ENCODE results near the gene MLXIP. TPM values are rescaled to one million over a fixed set of nuclear protein-coding genes. Genes with fewer than 3 reads are reported as not detected.

Gene MLXIP
- total and polyA plus RNA-seq, 2 of the 4 experiments (the other 2 are of a cell fraction) = 2.7 to 10.8 TPM

- TF ChIP-seq MXI1 (IDR thresholded peaks at IDR 0.05; ENCODE audit: borderline replicate concordance, low read depth, low read length) = no peak
- TF ChIP-seq MAFK (IDR thresholded peaks at IDR 0.05; ENCODE audit: low read depth, low read length) = no peak
- TF ChIP-seq NFE2L2 (IDR thresholded peaks at IDR 0.05; ENCODE audit: low read depth, low read length) = no peak
- no peak for TF ChIP-seq CHD1 (IDR thresholded peaks at IDR 0.05; ENCODE audit: low read depth, low read length)
- no peak for TF ChIP-seq CEBPB (IDR thresholded peaks at IDR 0.05; ENCODE audit: low read depth, low read length)
- no peak for TF ChIP-seq ELK1 (IDR thresholded peaks at IDR 0.05; ENCODE audit: borderline replicate concordance, low read depth, low read length)
These were observed 46.0 kb upstream of the MLXIP start (continued) for GRCh38 chr12:122032580-122032979.

- H4K8ac ChIP-seq (ENCODE audit: low read depth in 2 of 2, low read length in 2 of 2) = no peak overlapping the region
- no peaks in the 10 kb centered on the region for H3K4me1 ChIP-seq (ENCODE audit: control insufficient read depth, insufficient read depth, low read length)
- dilution Hi-C loops (cut with HindIII; ENCODE audit: low sequenced_read_pairs, unreplicated experiment) (no loop called here), intact Hi-C loops (cut with micrococcal nuclease) (no loop called here), in situ Hi-C loops (cut with MboI; ENCODE audit: low sequenced_read_pairs) (no loop called here)
- DNase-seq = no peak
- ChIA-PET CTCF (no interaction called here), POLR2A (ENCODE audit: unreplicated experiment) (no interaction called here)
- no TSS peak for BruUV-seq (replicated peaks)
- H2AK9ac ChIP-seq (replicated peaks; ENCODE audit: low read depth, low read length, poor library complexity) = no peak overlapping the region
- peaks cover 10 to 24% of the 10 kb centered on the region in 2 experiments for H3K79me1 ChIP-seq (ENCODE audit: low read depth in 1 of 2, low read length in 2 of 2)
- no peak overlapping the region for H2BK5ac ChIP-seq (ENCODE audit: low read depth, low read length, poor library complexity, severe bottlenecking)
- 90% methylated on average over 4 of the region's 8 CpGs; no CpG with 5 or more reads in 1 of the 2 experiments for WGBS, 2 experiments (ENCODE audit: extremely low coverage in 2 of 2, insufficient read length in 1 of 2)
- TF ChIP-seq CTCF (conservative IDR thresholded peaks at IDR 0.05; ENCODE audit: low read depth, low read length) (no peak), RCOR1 (IDR thresholded peaks at IDR 0.05; ENCODE audit: insufficient replicate concordance, low read length) (no peak), RFX5 (IDR thresholded peaks at IDR 0.05; ENCODE audit: low read depth, low read length) (no peak), MAFK (IDR thresholded peaks at IDR 0.05; ENCODE audit: low read depth, low read length) (no peak), POLR2A (IDR thresholded peaks at IDR 0.05; ENCODE audit: low read depth, low read length) (no peak), FOS (IDR thresholded peaks at IDR 0.05; ENCODE audit: low read depth, low read length) (no peak), BHLHE40 (IDR thresholded peaks at IDR 0.05; ENCODE audit: low read depth, low read length) (no peak), USF2 (IDR thresholded peaks at IDR 0.05; ENCODE audit: low read depth, low read length) (no peak), RAD21 (IDR thresholded peaks at IDR 0.05; ENCODE audit: low read length) (no peak), CHD1 (IDR thresholded peaks at IDR 0.05; ENCODE audit: low read depth, low read length) (no peak), CEBPB (IDR thresholded peaks at IDR 0.05; ENCODE audit: low read depth, low read length) (no peak), SMC3 (IDR thresholded peaks at IDR 0.05; ENCODE audit: low read depth, low read length) (no peak)
- no peak overlapping the region for H2AFZ ChIP-seq (replicated peaks; ENCODE audit: low read length, poor library complexity)
- no peak overlapping the region for H3K14ac ChIP-seq (replicated peaks; ENCODE audit: low read depth, low read length)
- H3K27me3 ChIP-seq (ENCODE audit: control insufficient read depth, insufficient read depth, low read length) = no peaks in the 10 kb centered on the region
- no peak overlapping the region for H2BK20ac ChIP-seq (ENCODE audit: low read depth, low read length)
- H3K9me3 ChIP-seq (ENCODE audit: control insufficient read depth, insufficient read depth, low read length) = no peaks in the 10 kb centered on the region
- no peak overlapping the region for H3K4me3 ChIP-seq (ENCODE audit: insufficient read depth, low read depth, low read length)
- H4K20me1 ChIP-seq (ENCODE audit: insufficient read depth, low read length) = 0 out of 2 replicates have a peak, but pooled peaks cover 4% of the 10 kb centered on the region
- H2BK120ac ChIP-seq (ENCODE audit: low read depth, low read length) = no peak overlapping the region
- ATAC-seq (ENCODE audit: low read depth) = no peak
- H3K36me3 ChIP-seq (ENCODE audit: control insufficient read depth, insufficient read depth, low read length) = peaks cover 4% of the 10 kb centered on the region; the same call in 1 of the 2 replicates
- no peak overlapping the region for H3K27ac ChIP-seq (ENCODE audit: insufficient read depth, low read length)
- no peak overlapping the region for H3K23ac ChIP-seq (ENCODE audit: low read depth, low read length)
- H4K5ac ChIP-seq (ENCODE audit: low read depth, low read length) = no peak overlapping the region
- H3K9me1 ChIP-seq (ENCODE audit: insufficient read depth, low read length) = no peaks in the 10 kb centered on the region
- no peak overlapping the region for H3K18ac ChIP-seq (ENCODE audit: low read depth, low read length)
- H2BK15ac ChIP-seq (ENCODE audit: low read depth, low read length) = no peak overlapping the region
- no peak overlapping the region for H3K9ac ChIP-seq (ENCODE audit: low read depth, low read length)
- no peak overlapping the region for H2AK5ac ChIP-seq (ENCODE audit: low read depth, low read length)
- no peak overlapping the region for H3K4me2 ChIP-seq (ENCODE audit: low read depth, low read length)
- no peak overlapping the region for H3K56ac ChIP-seq (ENCODE audit: extremely low read depth, insufficient read depth, low read length)
- H3K4ac ChIP-seq (ENCODE audit: low read depth, low read length) = no peak overlapping the region
- H4K91ac ChIP-seq (ENCODE audit: insufficient read depth, low read depth, low read length) = no peak overlapping the region
These were observed 43.3 kb upstream of the MLXIP start for GRCh38 chr12:122035292-122035691.

Measured in IMR-90 (cell line).